Endothelial cell of umbilical vein (primary cell): ENCODE measurements around the gene ISL2. TPM values are rescaled to one million over a fixed set of nuclear protein-coding genes. Genes with fewer than 3 reads are reported as not detected.
"Not testable (repeated sequence)": the region's sequence is repeated elsewhere in the genome, so short reads cannot be mapped to it uniquely, and the experiment has no call there.

Experiments
- BruUV-seq: library from RNA; stranded (reverse); fragments of 400-500 nt; replicated peaks from 2 replicates; lab custom pipeline; 2021; lab: Mats Ljungman, UMichigan
- CTCF ChIA-PET: fragments of 300-600, 350-600 bp; sonication (Branson Sonifier 250); formaldehyde crosslinking; loops from one replicate; lab custom pipeline; 2021; ENCODE audit warnings: antibody characterized with exemption, inconsistent platforms; lab: Charles Lee
- POLR2A ChIA-PET: fragments of 300-600, 350-600 bp; sonication (Branson Sonifier 250); formaldehyde crosslinking; loops from one replicate; lab custom pipeline; 2021; ENCODE audit warnings: antibody characterized with exemption, inconsistent platforms; lab: Charles Lee
- DNase-seq: peaks from one replicate; pipeline ENCODE4 v3.0.0-alpha.2; 2011; ENCODE audit warnings: low read depth, low spot score
- FAIRE-seq: peaks from 2 replicates; lab custom pipeline; 2011; peaks lifted over from hg19 to GRCh38; lab: Jason Lieb, UNC
- H2AFZ ChIP-seq: 2 replicates; pipeline ENCODE4 v1.6.0; 2012; ENCODE audit warnings: low read depth, low read length, control low read depth, inconsistent platforms
- H3K27ac ChIP-seq: 2 replicates; pipeline ENCODE4 v1.5.1; 2011; ENCODE audit warnings: low read depth, mild to moderate bottlenecking, control low read depth, low read length, moderate library complexity; ENCODE audit not compliant: insufficient read depth
- H3K27me3 ChIP-seq, 2 experiments: 2 replicates each; pipeline versions ENCODE4 v1.6.0 to v1.6.1; 2011; ENCODE audit warnings: low read length in 2 of 2, mixed read lengths in 1 of 2; ENCODE audit not compliant: control insufficient read depth in 2 of 2, insufficient read depth in 2 of 2
- H3K36me3 ChIP-seq, 2 experiments: 2 replicates in 1 of 2; 3 replicates in 1 of 2; pipeline ENCODE4 v1.5.1; 2011; ENCODE audit warnings: low read length in 2 of 2, mild to moderate bottlenecking in 1 of 2, moderate library complexity in 1 of 2; ENCODE audit not compliant: control insufficient read depth in 2 of 2, insufficient read depth in 2 of 2; ENCODE audit errors: extremely low read depth in 1 of 2
- H3K4me1 ChIP-seq: 3 replicates; pipeline ENCODE4 v1.5.1; 2011; ENCODE audit warnings: mild to moderate bottlenecking, low read length; ENCODE audit not compliant: control insufficient read depth, insufficient read depth; ENCODE audit errors: extremely low read depth
- H3K4me2 ChIP-seq: 2 replicates; pipeline ENCODE4 v1.6.1; 2011; ENCODE audit warnings: low read length, control low read depth, mixed read lengths; ENCODE audit not compliant: insufficient read depth
- H3K4me3 ChIP-seq, 3 experiments: fragments of 200-600 bp in 1 of 3; sonication (generic), shearing (Covaris generic) in 1 of 3; replicated peaks in 1 of 3; 2 replicates each; pipeline ENCODE4 v1.5.1; 2011 to 2016; ENCODE audit warnings: control low read depth in 3 of 3, low read length in 3 of 3, mild to moderate bottlenecking in 2 of 3, inconsistent platforms in 1 of 3, low read depth in 1 of 3, moderate library complexity in 1 of 3; ENCODE audit not compliant: insufficient read depth in 1 of 3
- H3K79me2 ChIP-seq: 2 replicates; pipeline ENCODE4 v1.6.0; 2012; ENCODE audit warnings: low read length, inconsistent platforms; ENCODE audit not compliant: control insufficient read depth, insufficient read depth
- H3K9ac ChIP-seq: replicated peaks from 2 replicates; pipeline ENCODE3; 2011; ENCODE audit warnings: low read length, control low read depth; ENCODE audit not compliant: insufficient read depth; ENCODE audit errors: extremely low read depth
- H3K9me1 ChIP-seq: replicated peaks from 3 replicates; pipeline ENCODE4 v1.6.0; 2011; ENCODE audit warnings: mild to moderate bottlenecking, low read length; ENCODE audit not compliant: control insufficient read depth, insufficient read depth; ENCODE audit errors: extremely low read depth
- H3K9me3 ChIP-seq: replicated peaks from 2 replicates; pipeline ENCODE4 v1.5.1; 2012; ENCODE audit warnings: low read length, inconsistent platforms; ENCODE audit not compliant: control insufficient read depth, insufficient read depth
- H4K20me1 ChIP-seq: replicated peaks from 2 replicates; pipeline ENCODE3; 2011; ENCODE audit warnings: mild to moderate bottlenecking, low read length; ENCODE audit not compliant: control insufficient read depth, insufficient read depth; ENCODE audit errors: extremely low read depth
- EZH2 ChIP-seq: IDR thresholded peaks from 2 replicates; pipeline ENCODE4 v1.6.1; 2012; ENCODE audit warnings: borderline replicate concordance, low read depth, mild to moderate bottlenecking, moderate library complexity, low read length, inconsistent platforms; ENCODE audit not compliant: severe bottlenecking
- FOS ChIP-seq: IDR thresholded peaks from 2 replicates; pipeline ENCODE4 v1.6.1; 2011; ENCODE audit warnings: mild to moderate bottlenecking, low read length, moderate library complexity, borderline replicate concordance; ENCODE audit not compliant: insufficient read depth
- dilution Hi-C: fragments of 300-500 bp; cut with MboI; formaldehyde crosslinking; loops from one replicate; pipeline ENCODE4 v1.15.0; 2019; ENCODE audit warnings: low sequenced_read_pairs; ENCODE audit not compliant: extremely low pct_ligation_motif_present
- intact Hi-C: fragments of 100-400 bp; cut with micrococcal nuclease; formaldehyde crosslinking; loops from one replicate; pipeline ENCODE4 v1.10.0; 2022
- polyA plus RNA-seq, 4 experiments: library from polyadenylated mRNA; depleted of rRNA in 3 of 4; stranded (reverse) in 3 of 4; unstranded in 1 of 4; fragments of >200 nt; gene quantifications; 2 replicates each; pipeline versions ENCODE4 v1.2.1 to v1.2.3, GENCODE V29; 2011 to 2012; ENCODE audit warnings: missing spikeins in 1 of 4
- total RNA-seq: library from RNA; stranded (reverse); gene quantifications from 2 replicates; pipeline ENCODE4 v1.2.3, GENCODE V29; 2021

The ISL2 gene
- total and polyA plus RNA-seq, 2 donors (not counting 3 experiments of a cell fraction or from before 2014, with no cell fraction given), result 0.10 TPM; not detected in 1

DNA sequence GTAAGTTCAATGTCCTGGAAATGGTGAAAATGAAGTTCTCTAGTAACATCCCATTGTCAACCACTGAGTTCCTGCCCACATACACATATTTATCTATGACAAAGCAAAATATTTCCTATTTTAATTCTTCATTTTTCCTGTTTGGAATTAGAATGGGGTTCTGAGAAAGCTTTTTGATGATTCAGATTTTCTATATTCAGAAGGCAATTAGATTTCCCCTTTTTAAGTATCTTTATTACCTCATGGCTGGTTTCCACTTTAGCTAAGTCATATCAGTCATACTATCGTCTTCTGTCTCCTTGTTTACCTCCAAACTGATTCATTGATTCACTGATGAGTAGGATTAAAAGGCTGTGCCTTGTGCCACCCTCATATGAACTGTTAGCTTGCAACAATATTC is 43.2 kb upstream of the ISL2 start:
- Histone ChIP-seq H3K4me2 (peak overlapping the region; percentile 25), H3K27ac (no peak overlapping the region), H3K9ac (no peak overlapping the region), H3K9me3 (no peaks in the 10 kb centered on the region), H3K4me1 (peaks cover 12% of the 10 kb centered on the region), H2AFZ (no peak overlapping the region), H3K79me2 (peaks cover 22% of the 10 kb centered on the region), H3K4me3 (no peak overlapping the region), H4K20me1 (peaks cover 2% of the 10 kb centered on the region), H3K9me1 (no peaks in the 10 kb centered on the region), H3K36me3 (no peaks in the 10 kb centered on the region), H3K27me3 (no peaks in the 10 kb centered on the region)
- no peak for FAIRE-seq
- dilution Hi-C loops (no loop called here), intact Hi-C loops (no loop called here)
- POLR2A ChIA-PET, result interaction anchor here (0.6 kb wide), 1 partner anchor 52 kb away, joined by 7 read pairs; no protein-coding TSS in a partner anchor
- peak; percentile 59 for DNase-seq
- BruUV-seq, result no TSS peak
- TF ChIP-seq FOS, result peak; percentile 34
- TF ChIP-seq EZH2, result no peak
- CTCF ChIA-PET, result interaction anchor here (1.1 to 2.1 kb wide), 4 partner anchors 9 to 102 kb away, joined by 3 to 6 read pairs (median 4); no protein-coding TSS in a partner anchor

DNA sequence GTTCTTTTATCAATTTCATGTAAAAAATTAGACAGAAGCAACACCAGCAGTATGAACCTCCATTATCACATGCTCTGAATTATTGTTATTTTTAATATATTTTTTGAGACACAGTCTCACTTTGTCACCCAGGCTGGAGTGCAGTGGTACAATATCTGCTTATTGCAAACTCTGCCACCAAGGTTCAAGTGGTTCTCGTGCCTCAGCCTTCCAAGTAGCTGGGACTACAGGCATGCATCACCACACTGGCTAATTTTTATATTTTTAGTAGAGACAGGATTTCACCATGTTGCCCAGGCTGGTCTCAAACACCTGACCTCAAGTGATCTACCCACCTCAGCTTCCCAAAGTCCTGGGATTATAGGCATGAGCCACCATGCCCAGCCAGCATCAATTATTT is 42.1 kb upstream of the ISL2 start:
- H3K9me1 ChIP-seq, H3K27ac ChIP-seq, dilution Hi-C loops, H3K9me3 ChIP-seq, BruUV-seq, intact Hi-C loops, H2AFZ ChIP-seq, H3K4me3 ChIP-seq, FAIRE-seq, H3K9ac ChIP-seq, DNase-seq, H4K20me1 ChIP-seq, POLR2A ChIA-PET, H3K36me3 ChIP-seq, H3K4me2 ChIP-seq, H3K27me3 ChIP-seq: not testable (repeated sequence)
- Histone ChIP-seq H3K4me1 (peaks cover 12% of the 10 kb centered on the region), H3K79me2 (peaks cover 28% of the 10 kb centered on the region)
- CTCF ChIA-PET, result interaction anchor here (1.0 to 2.1 kb wide), 2 partner anchors 9 to 58 kb away, joined by 4 to 6 read pairs; no protein-coding TSS in a partner anchor
